Immature natural killer cell (primary cell): Measurements from ENCODE around the gene SNU13. TPM values are rescaled to one million over a fixed set of nuclear protein-coding genes. Genes with fewer than 3 reads are reported as not detected.
"Not testable (repeated sequence)": the region's sequence is repeated elsewhere in the genome, so short reads cannot be mapped to it uniquely, and the experiment has no call there.

Experiments
- DNase-seq, 3 donors: peaks; one replicate each; pipeline ENCODE4 v3.0.0; 2022; ENCODE audit warnings: mixed read lengths in 1 of 3
- H3K27ac Mint-ChIP-seq, 6 donors: one replicate each; pipeline ENCODE4 v1.8.0; 2020; ENCODE audit warnings: mixed read lengths in 6 of 6, mild to moderate bottlenecking in 5 of 6, inconsistent platforms in 4 of 6, moderate library complexity in 3 of 6
- H3K27me3 Mint-ChIP-seq, 3 donors: one replicate each; pipeline ENCODE4 v1.8.0; 2020 to 2021; ENCODE audit warnings: low read depth in 3 of 3, mild to moderate bottlenecking in 3 of 3, mixed read lengths in 3 of 3, moderate library complexity in 3 of 3, inconsistent platforms in 1 of 3
- H3K36me3 Mint-ChIP-seq, 3 donors: one replicate each; pipeline ENCODE4 v1.8.0; 2020; ENCODE audit warnings: mixed read lengths in 3 of 3, inconsistent platforms in 2 of 3, mild to moderate bottlenecking in 2 of 3
- H3K4me1 Mint-ChIP-seq, 2 donors: one replicate each; pipeline ENCODE4 v1.8.0; 2020; ENCODE audit warnings: inconsistent platforms in 2 of 2, mild to moderate bottlenecking in 2 of 2, mixed read lengths in 2 of 2, moderate library complexity in 1 of 2
- H3K4me3 Mint-ChIP-seq, 5 donors: one replicate each; pipeline ENCODE4 v1.8.0; 2020; ENCODE audit warnings: mild to moderate bottlenecking in 5 of 5, mixed read lengths in 5 of 5, inconsistent platforms in 3 of 5, moderate library complexity in 3 of 5
- H3K9me3 Mint-ChIP-seq, 6 donors: one replicate each; pipeline ENCODE4 v1.8.0; 2020; ENCODE audit warnings: mild to moderate bottlenecking in 6 of 6, mixed read lengths in 6 of 6, inconsistent platforms in 4 of 6, moderate library complexity in 3 of 6
- polyA plus RNA-seq, 3 donors: library from polyadenylated mRNA; unstranded; fragments of 300-500 nt; fragmentation: Illumina TruSeq; gene quantifications; one replicate each; pipeline ENCODE4 v1.2.3, GENCODE V29; 2021

The SNU13 gene
- 100 to 1,000 TPM; 190 to 209 (median 192) TPM for polyA plus RNA-seq

GRCh38 chr22:41688365-41689211, at the start of gene SNU13:
TSS of gene SNU13 (minus strand) at chr22:41688867. CDS start at chr22:41688796, 71 bp downstream.
- Mint-ChIP-seq H3K4me1 (peaks cover 23 to 49% of the 10 kb centered on the region in 2 donors), H3K4me3 (peak within 1 kb of the TSS; percentile 93 to 98 (median 94))

GRCh38 chr22:41733241-41733640, 44.6 kb upstream of the SNU13 start:
- not testable (repeated sequence) for H3K27me3 Mint-ChIP-seq, H3K4me3 Mint-ChIP-seq, H3K4me1 Mint-ChIP-seq, H3K27ac Mint-ChIP-seq, H3K36me3 Mint-ChIP-seq, DNase-seq, H3K9me3 Mint-ChIP-seq

More at GRCh38 chr22:41688365-41689211, at the start of gene SNU13:
- peaks cover 5 to 8% (median 6%) of the 10 kb centered on the region in 3 donors for H3K27me3 Mint-ChIP-seq
- no peaks in the 10 kb centered on the region for H3K9me3 Mint-ChIP-seq
- peak within 1 kb of the TSS; percentile 97 to 99 (median 98) for H3K27ac Mint-ChIP-seq
- DNase-seq = peak; percentile 90 to 91 (median 90)
- H3K36me3 Mint-ChIP-seq = no peaks in the 10 kb centered on the region

- H3K27me3 Mint-ChIP-seq = peaks cover 0 to 2% (median 1%) of the 10 kb centered on the region in 3 donors
- H3K9me3 Mint-ChIP-seq = no peaks in the 10 kb centered on the region
- no peak for DNase-seq
- H3K4me3 Mint-ChIP-seq = no peak overlapping the region
- H3K36me3 Mint-ChIP-seq = no peaks in the 10 kb centered on the region
- H3K27ac Mint-ChIP-seq = no peak overlapping the region
- H3K4me1 Mint-ChIP-seq = no peaks in the 10 kb centered on the region
Measured at GRCh38 chr22:41732096-41732772, 43.6 kb upstream of the SNU13 start.

GRCh38 chr22:41731609-41732008, 42.9 kb upstream of the SNU13 start:
- Mint-ChIP-seq H3K36me3 (no peaks in the 10 kb centered on the region), H3K27ac (no peak overlapping the region), H3K4me3 (no peak overlapping the region), H3K4me1 (no peaks in the 10 kb centered on the region), H3K9me3 (no peaks in the 10 kb centered on the region), H3K27me3 (peaks cover 0 to 2% (median 1%) of the 10 kb centered on the region in 3 donors)
- DNase-seq = no peak

- DNase-seq = no peak
- Mint-ChIP-seq H3K9me3 (no peaks in the 10 kb centered on the region), H3K27ac (no peak overlapping the region)
Measured at GRCh38 chr22:41725510-41726110, 36.9 kb upstream of the SNU13 start.

GRCh38 chr22:41722496-41722895, 33.8 kb upstream of the SNU13 start:
- Mint-ChIP-seq H3K27ac (no peak overlapping the region), H3K4me3 (no peak overlapping the region), H3K27me3 (peaks cover 0 to 4% (median 2%) of the 10 kb centered on the region in 3 donors), H3K4me1 (no peaks in the 10 kb centered on the region), H3K36me3 (no peaks in the 10 kb centered on the region), H3K9me3 (no peaks in the 10 kb centered on the region)
- no peak for DNase-seq

More at GRCh38 chr22:41725510-41726110, 36.9 kb upstream of the SNU13 start:
- Mint-ChIP-seq H3K4me3 (no peak overlapping the region), H3K4me1 (no peaks in the 10 kb centered on the region), H3K27me3 (peaks cover 0 to 2% (median 1%) of the 10 kb centered on the region in 3 donors), H3K36me3 (no peaks in the 10 kb centered on the region)

- Mint-ChIP-seq H3K4me1 (no peaks in the 10 kb centered on the region), H3K9me3 (no peaks in the 10 kb centered on the region), H3K27ac (no peak overlapping the region), H3K27me3 (peaks cover 0 to under 1% (median 0%) of the 10 kb centered on the region in 3 donors), H3K4me3 (no peak overlapping the region), H3K36me3 (no peaks in the 10 kb centered on the region)
- no peak for DNase-seq
Measured at GRCh38 chr22:41713004-41713403, 24.3 kb upstream of the SNU13 start.

- Mint-ChIP-seq H3K36me3 (no peaks in the 10 kb centered on the region), H3K4me3 (no peak overlapping the region), H3K27me3 (no peaks in the 10 kb centered on the region), H3K4me1 (no peaks in the 10 kb centered on the region), H3K9me3 (no peaks in the 10 kb centered on the region), H3K27ac (no peak overlapping the region)
- DNase-seq = no peak
Measured at GRCh38 chr22:41709341-41709740, 20.7 kb upstream of the SNU13 start.

GRCh38 chr22:41702763-41703162, 14.1 kb upstream of the SNU13 start:
- no peak overlapping the region for H3K4me3 Mint-ChIP-seq
- no peaks in the 10 kb centered on the region for H3K36me3 Mint-ChIP-seq

GRCh38 chr22:41700108-41700364, 11.4 kb upstream of the SNU13 start:
- Mint-ChIP-seq H3K4me3 (peak overlapping the region in 1 of 5 donors; percentile 6), H3K27ac (no peak overlapping the region), H3K36me3 (no peaks in the 10 kb centered on the region), H3K4me1 (peaks cover 9 to 12% of the 10 kb centered on the region in 2 donors), H3K27me3 (peaks cover 3 to 8% (median 3%) of the 10 kb centered on the region in 3 donors), H3K9me3 (no peaks in the 10 kb centered on the region)
- DNase-seq = no peak

More at GRCh38 chr22:41702763-41703162, 14.1 kb upstream of the SNU13 start:
- H3K9me3 Mint-ChIP-seq = no peaks in the 10 kb centered on the region
- DNase-seq = no peak
- H3K4me1 Mint-ChIP-seq = peaks cover 3 to 6% of the 10 kb centered on the region in 2 donors
- no peak overlapping the region for H3K27ac Mint-ChIP-seq
- H3K27me3 Mint-ChIP-seq = peaks cover 3 to 6% (median 3%) of the 10 kb centered on the region in 3 donors

- DNase-seq = peak; percentile 80 to 83 (median 83)
- Mint-ChIP-seq H3K4me1 (peaks cover 9 to 12% of the 10 kb centered on the region in 2 donors), H3K27me3 (peaks cover 3 to 8% (median 3%) of the 10 kb centered on the region in 3 donors), H3K9me3 (no peaks in the 10 kb centered on the region), H3K36me3 (no peaks in the 10 kb centered on the region), H3K27ac (peak within 1 kb of the TSS; percentile 46 to 90 (median 81)), H3K4me3 (peak within 1 kb of the TSS; percentile 74 to 92 (median 79))
Measured at GRCh38 chr22:41699264-41700107, 10.8 kb upstream of the SNU13 start, which contains the start of gene MEI1. TSS of gene MEI1 (plus strand) at chr22:41699503. CDS start at chr22:41699539, 36 bp downstream.

GRCh38 chr22:41697126-41697775, 8.6 kb upstream of the SNU13 start:
- no peaks in the 10 kb centered on the region for H3K9me3 Mint-ChIP-seq
- peak; percentile 81 to 83 (median 83) for DNase-seq
- H3K36me3 Mint-ChIP-seq = no peaks in the 10 kb centered on the region
- H3K27ac Mint-ChIP-seq = peak overlapping the region in 4 of 6 donors; percentile 59 to 84 (median 74)
- peaks cover 3 to 5% (median 3%) of the 10 kb centered on the region in 3 donors for H3K27me3 Mint-ChIP-seq
- peaks cover 9 to 12% of the 10 kb centered on the region in 2 donors for H3K4me1 Mint-ChIP-seq
- H3K4me3 Mint-ChIP-seq = peak overlapping the region; percentile 44 to 75 (median 67)

- H3K9me3 Mint-ChIP-seq = no peaks in the 10 kb centered on the region
- H3K36me3 Mint-ChIP-seq = no peaks in the 10 kb centered on the region
- no peak for DNase-seq
- no peak overlapping the region for H3K4me3 Mint-ChIP-seq
- H3K27ac Mint-ChIP-seq = peak overlapping the region in 3 of 6 donors; percentile 74 to 84 (median 75)
- H3K27me3 Mint-ChIP-seq = peaks cover 3 to 5% (median 3%) of the 10 kb centered on the region in 3 donors
- H3K4me1 Mint-ChIP-seq = peaks cover 9 to 12% of the 10 kb centered on the region in 2 donors
Measured at GRCh38 chr22:41696703-41697102, 8.0 kb upstream of the SNU13 start.
